Putamen (tissue), 1 donor: ENCODE results near the gene ZNF726.
"Not testable (repeated sequence)": the region's sequence is repeated elsewhere in the genome, so short reads cannot be mapped to it uniquely, and the experiment has no call there.

Experiments
- DNase-seq: peaks from one replicate; pipeline ENCODE4 v3.0.0-alpha.2; 2016; ENCODE audit warnings: low spot score

Gene ZNF726

GRCh38 chr19:23914402-23915286 is at the start of gene ZNF726:
TSS of gene ZNF726 (plus strand) at chr19:23914886. CDS start at chr19:23914995, 109 bp downstream.
- peak; percentile 93 for DNase-seq

GRCh38 chr19:23867895-23868294 is 46.8 kb upstream of the ZNF726 start:
- no peak for DNase-seq

- no peak for DNase-seq
Measured at GRCh38 chr19:23868630-23869029, 46.1 kb upstream of the ZNF726 start.

GRCh38 chr19:23872282-23872919 is 42.3 kb upstream of the ZNF726 start:
- no peak for DNase-seq

GRCh38 chr19:23876261-23876660 is 38.4 kb upstream of the ZNF726 start:
- DNase-seq, result no peak

GRCh38 chr19:23876756-23877155 is 37.9 kb upstream of the ZNF726 start:
- DNase-seq, result not testable (repeated sequence)

- DNase-seq, result no peak
Measured at GRCh38 chr19:23882493-23882892, 32.2 kb upstream of the ZNF726 start.

- DNase-seq, result no peak
Measured at GRCh38 chr19:23884363-23884762, 30.3 kb upstream of the ZNF726 start.

GRCh38 chr19:23887642-23888041 is 27.0 kb upstream of the ZNF726 start:
- no peak for DNase-seq

- not testable (repeated sequence) for DNase-seq
Measured at GRCh38 chr19:23896096-23896495, 18.6 kb upstream of the ZNF726 start.

GRCh38 chr19:23896912-23897311 is 17.8 kb upstream of the ZNF726 start:
- DNase-seq, result no peak

- no peak for DNase-seq
Measured at GRCh38 chr19:23901360-23901759, 13.3 kb upstream of the ZNF726 start.

- no peak for DNase-seq
Measured at GRCh38 chr19:23904406-23904805, 10.3 kb upstream of the ZNF726 start.

GRCh38 chr19:23905771-23906170 is 8.9 kb upstream of the ZNF726 start:
- DNase-seq, result no peak

GRCh38 chr19:23906835-23907234 is 7.9 kb upstream of the ZNF726 start:
- no peak for DNase-seq

GRCh38 chr19:23908165-23908564 is 6.5 kb upstream of the ZNF726 start:
- DNase-seq, result no peak

- no peak for DNase-seq
Measured at GRCh38 chr19:23909222-23909621, 5.5 kb upstream of the ZNF726 start.

GRCh38 chr19:23913931-23914330 is 755 bp upstream of the ZNF726 start:
- no peak for DNase-seq

- DNase-seq, result no peak
Measured at GRCh38 chr19:23916991-23917390, 2.3 kb downstream of the ZNF726 start.

GRCh38 chr19:23917856-23918255 is 3.2 kb downstream of the ZNF726 start:
- DNase-seq, result no peak

GRCh38 chr19:23925285-23925684 is 10.6 kb downstream of the ZNF726 start:
- DNase-seq, result no peak

GRCh38 chr19:23932878-23933277 is 18.2 kb downstream of the ZNF726 start:
- DNase-seq, result no peak

GRCh38 chr19:23937031-23937430 is 22.3 kb downstream of the ZNF726 start:
- not testable (repeated sequence) for DNase-seq
